SU-DHL-6 (cell line): Measurements from ENCODE around the gene KIRREL2.

ENCODE experiments used
- CTCF ChIP-seq: fragments of 200-600 bp; sonication (generic); IDR thresholded peaks from one replicate; pipeline ENCODE4 v1.5.1; 2017; ENCODE audit warnings: antibody characterized with exemption, mild to moderate bottlenecking, low read length, moderate library complexity; ENCODE audit not compliant: insufficient read depth, poor library complexity, severe bottlenecking
- EZH2phosphoT487 ChIP-seq: fragments of 200-600 bp; sonication (generic), shearing (Covaris generic); conservative IDR thresholded peaks from 2 replicates; pipeline ENCODE4 v1.6.1; 2018; ENCODE audit warnings: mild to moderate bottlenecking, antibody characterized with exemption, low read length, moderate library complexity, mixed read lengths

- TF ChIP-seq CTCF (no peak), EZH2phosphoT487 (no peak)
These were observed 29.2 kb downstream of the KIRREL2 start for GRCh38 chr19:35885904-35886303.
